LNCAP (cell line): ENCODE results near the gene SPOCK2.

ENCODE experiments used
- TF ChIP-seq, protein P1 (sequence below): fragments of 450-650 bp; IDR thresholded peaks from 2 replicates; pipeline ENCODE4 v1.5.1; 2017; ENCODE audit warnings: mild to moderate bottlenecking

The SPOCK2 gene

GRCh38 chr10:72038458-72039001, 49.8 kb downstream of the SPOCK2 start:
- TF ChIP-seq, protein P1, sequence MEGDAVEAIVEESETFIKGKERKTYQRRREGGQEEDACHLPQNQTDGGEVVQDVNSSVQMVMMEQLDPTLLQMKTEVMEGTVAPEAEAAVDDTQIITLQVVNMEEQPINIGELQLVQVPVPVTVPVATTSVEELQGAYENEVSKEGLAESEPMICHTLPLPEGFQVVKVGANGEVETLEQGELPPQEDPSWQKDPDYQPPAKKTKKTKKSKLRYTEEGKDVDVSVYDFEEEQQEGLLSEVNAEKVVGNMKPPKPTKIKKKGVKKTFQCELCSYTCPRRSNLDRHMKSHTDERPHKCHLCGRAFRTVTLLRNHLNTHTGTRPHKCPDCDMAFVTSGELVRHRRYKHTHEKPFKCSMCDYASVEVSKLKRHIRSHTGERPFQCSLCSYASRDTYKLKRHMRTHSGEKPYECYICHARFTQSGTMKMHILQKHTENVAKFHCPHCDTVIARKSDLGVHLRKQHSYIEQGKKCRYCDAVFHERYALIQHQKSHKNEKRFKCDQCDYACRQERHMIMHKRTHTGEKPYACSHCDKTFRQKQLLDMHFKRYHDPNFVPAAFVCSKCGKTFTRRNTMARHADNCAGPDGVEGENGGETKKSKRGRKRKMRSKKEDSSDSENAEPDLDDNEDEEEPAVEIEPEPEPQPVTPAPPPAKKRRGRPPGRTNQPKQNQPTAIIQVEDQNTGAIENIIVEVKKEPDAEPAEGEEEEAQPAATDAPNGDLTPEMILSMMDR = no peak

GRCh38 chr10:72037811-72038210, 50.5 kb downstream of the SPOCK2 start:
- TF ChIP-seq, protein P1 = no peak

DNA sequence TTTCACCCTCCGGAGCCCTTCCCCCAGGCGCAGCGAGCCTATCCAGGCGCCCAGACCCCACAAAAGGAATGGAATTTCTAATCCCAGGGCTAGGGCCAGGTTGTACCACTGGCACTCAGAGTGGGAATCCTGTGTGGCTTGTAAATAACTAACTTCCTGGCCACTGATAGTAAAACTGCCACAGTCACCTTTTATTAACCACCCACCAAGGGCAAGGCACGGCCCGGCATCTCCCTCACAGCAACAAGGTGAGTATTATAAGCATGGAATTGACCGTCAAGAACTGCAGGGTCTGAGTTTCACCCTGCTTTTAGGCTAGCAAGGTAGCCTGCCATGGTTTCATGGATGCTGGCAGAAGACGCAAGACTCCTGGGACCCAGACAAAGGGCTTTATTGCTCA, 51.1 kb downstream of the SPOCK2 start:
- TF ChIP-seq, protein P1 = no peak

DNA sequence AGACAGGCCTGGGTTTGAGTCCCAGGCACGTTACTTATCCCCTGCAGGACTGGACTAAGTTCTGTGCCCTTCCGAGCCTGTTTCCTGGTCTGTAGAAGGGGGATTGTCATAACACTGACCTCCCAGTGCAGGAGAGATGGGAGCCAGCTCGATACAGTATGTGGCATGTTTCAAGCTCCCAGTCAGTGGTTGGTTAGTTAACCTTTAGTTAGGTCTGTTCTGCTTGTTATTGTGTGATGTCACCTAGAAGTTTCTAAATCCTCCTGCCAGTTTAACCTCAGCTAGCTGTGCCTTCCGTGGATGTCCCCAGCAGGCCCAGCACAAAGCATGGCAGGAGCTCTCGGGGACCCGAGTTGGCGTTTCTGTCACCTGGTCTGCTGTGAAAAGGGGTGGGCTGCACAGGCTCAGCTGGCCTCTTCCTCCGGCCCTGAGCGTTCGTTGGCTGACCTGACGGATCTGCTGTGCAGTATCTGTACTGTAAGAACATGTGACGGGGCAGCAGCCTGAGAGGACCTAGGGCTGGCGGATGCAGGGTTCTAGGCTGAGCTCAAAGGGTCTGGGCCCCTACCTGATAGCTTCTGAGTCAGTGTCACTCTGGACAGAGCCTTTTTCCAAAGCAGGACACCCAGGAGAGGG, 53.0 kb downstream of the SPOCK2 start:
- TF ChIP-seq, protein P1 = no peak

DNA sequence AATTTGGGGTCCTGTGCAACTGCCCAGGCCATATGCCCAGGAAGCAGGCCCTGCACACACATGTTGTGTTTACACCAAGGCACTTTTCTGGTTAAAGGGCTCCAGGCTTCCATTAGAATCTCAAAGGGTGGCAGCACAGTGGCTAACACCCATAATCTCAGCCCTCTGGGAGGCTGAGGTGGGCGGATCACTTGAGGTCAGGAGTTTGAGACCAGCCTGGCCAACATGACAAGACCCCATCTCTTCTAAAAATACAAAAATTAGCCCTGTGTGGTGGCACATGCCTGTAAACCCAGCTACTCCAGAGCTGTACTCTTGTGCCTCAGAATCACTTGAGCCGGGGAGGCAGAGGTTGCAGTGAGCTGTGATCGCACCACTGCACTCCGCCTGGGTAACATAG, 53.6 kb downstream of the SPOCK2 start:
- TF ChIP-seq, protein P1 = no peak

- TF ChIP-seq, protein P1 = no peak
These were observed 54.3 kb downstream of the SPOCK2 start for GRCh38 chr10:72034040-72034499.

GRCh38 chr10:72031706-72032105, 56.6 kb downstream of the SPOCK2 start:
- TF ChIP-seq, protein P1 = no peak
